Activated naive CD8-positive, alpha-beta T cell (primary cell): ENCODE measurements around the gene CLIP1.
"Not testable (repeated sequence)": the region's sequence is repeated elsewhere in the genome, so short reads cannot be mapped to it uniquely, and the experiment has no call there.

Experiments used
- H3K27ac Mint-ChIP-seq: one replicate; pipeline ENCODE4 v1.8.0; 2021; ENCODE audit warnings: mixed read lengths
- H3K27me3 Mint-ChIP-seq: one replicate; pipeline ENCODE4 v1.8.0; 2021; ENCODE audit warnings: mixed read lengths
- H3K36me3 Mint-ChIP-seq: one replicate; pipeline ENCODE4 v1.8.0; 2021; ENCODE audit warnings: mixed read lengths
- H3K4me1 Mint-ChIP-seq: one replicate; pipeline ENCODE4 v1.8.0; 2021; ENCODE audit warnings: low read depth, mixed read lengths
- H3K4me3 Mint-ChIP-seq: one replicate; pipeline ENCODE4 v1.8.0; 2021; ENCODE audit warnings: mild to moderate bottlenecking, mixed read lengths
- H3K9me3 Mint-ChIP-seq: one replicate; pipeline ENCODE4 v1.8.0; 2021; ENCODE audit warnings: low read depth, mixed read lengths

The CLIP1 gene

GRCh38 chr12:122421821-122422729 is at the start of gene CLIP1:
Gene CLIP1 (minus strand): TSS chr12:122422669. CDS start chr12:122380452, 42,217 bp downstream.
- peak within 1 kb of the TSS; percentile 88 for H3K27ac Mint-ChIP-seq
- H3K27me3 Mint-ChIP-seq = no peaks in the 10 kb centered on the region
- H3K4me1 Mint-ChIP-seq = peaks cover 30% of the 10 kb centered on the region
- H3K4me3 Mint-ChIP-seq = peak within 1 kb of the TSS; percentile 92
- H3K9me3 Mint-ChIP-seq = no peaks in the 10 kb centered on the region
- H3K36me3 Mint-ChIP-seq = peaks cover 3% of the 10 kb centered on the region

GRCh38 chr12:122471324-122472226 is 49.1 kb upstream of the CLIP1 start:
- H3K27ac Mint-ChIP-seq = no peak overlapping the region
- no peaks in the 10 kb centered on the region for H3K9me3 Mint-ChIP-seq
- peaks cover 20% of the 10 kb centered on the region for H3K4me1 Mint-ChIP-seq
- H3K36me3 Mint-ChIP-seq = peaks cover 7% of the 10 kb centered on the region
- no peaks in the 10 kb centered on the region for H3K27me3 Mint-ChIP-seq
- H3K4me3 Mint-ChIP-seq = no peak overlapping the region

GRCh38 chr12:122470576-122470975 is 48.1 kb upstream of the CLIP1 start:
- not testable (repeated sequence) for H3K27me3 Mint-ChIP-seq, H3K36me3 Mint-ChIP-seq, H3K4me3 Mint-ChIP-seq, H3K9me3 Mint-ChIP-seq, H3K27ac Mint-ChIP-seq
- peaks cover 18% of the 10 kb centered on the region for H3K4me1 Mint-ChIP-seq

DNA sequence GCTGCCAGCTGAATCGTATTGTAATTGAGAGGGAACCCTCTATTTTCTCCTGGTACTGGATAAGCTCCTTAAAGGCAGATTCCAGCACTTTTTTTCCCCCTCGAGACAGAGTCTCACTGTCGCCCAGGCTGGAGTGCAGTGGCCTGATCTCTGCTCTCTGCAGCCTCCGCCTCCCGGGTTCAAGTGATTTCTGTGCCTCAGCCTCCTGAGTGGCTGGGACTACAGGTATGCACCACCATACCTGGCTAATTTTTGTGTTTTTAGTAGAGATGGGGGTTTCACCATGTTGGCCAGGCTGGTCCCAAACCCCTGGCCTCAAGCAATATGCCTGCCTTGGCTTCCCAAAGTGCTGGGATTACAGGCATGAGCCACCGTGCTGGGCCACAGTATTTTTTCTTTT is 47.4 kb upstream of the CLIP1 start:
- not testable (repeated sequence) for H3K27ac Mint-ChIP-seq, H3K27me3 Mint-ChIP-seq, H3K9me3 Mint-ChIP-seq, H3K4me3 Mint-ChIP-seq, H3K36me3 Mint-ChIP-seq
- peaks cover 16% of the 10 kb centered on the region for H3K4me1 Mint-ChIP-seq

- H3K27ac Mint-ChIP-seq = no peak overlapping the region
- no peak overlapping the region for H3K4me3 Mint-ChIP-seq
- H3K4me1 Mint-ChIP-seq = peaks cover 7% of the 10 kb centered on the region
- no peaks in the 10 kb centered on the region for H3K27me3 Mint-ChIP-seq
- H3K9me3 Mint-ChIP-seq = no peaks in the 10 kb centered on the region
- H3K36me3 Mint-ChIP-seq = no peaks in the 10 kb centered on the region
Observed at GRCh38 chr12:122467983-122468382, 45.5 kb upstream of the CLIP1 start.

- not testable (repeated sequence) for H3K27ac Mint-ChIP-seq, H3K4me1 Mint-ChIP-seq, H3K27me3 Mint-ChIP-seq, H3K36me3 Mint-ChIP-seq, H3K4me3 Mint-ChIP-seq, H3K9me3 Mint-ChIP-seq
Observed at GRCh38 chr12:122464317-122465042, 42.0 kb upstream of the CLIP1 start.

DNA sequence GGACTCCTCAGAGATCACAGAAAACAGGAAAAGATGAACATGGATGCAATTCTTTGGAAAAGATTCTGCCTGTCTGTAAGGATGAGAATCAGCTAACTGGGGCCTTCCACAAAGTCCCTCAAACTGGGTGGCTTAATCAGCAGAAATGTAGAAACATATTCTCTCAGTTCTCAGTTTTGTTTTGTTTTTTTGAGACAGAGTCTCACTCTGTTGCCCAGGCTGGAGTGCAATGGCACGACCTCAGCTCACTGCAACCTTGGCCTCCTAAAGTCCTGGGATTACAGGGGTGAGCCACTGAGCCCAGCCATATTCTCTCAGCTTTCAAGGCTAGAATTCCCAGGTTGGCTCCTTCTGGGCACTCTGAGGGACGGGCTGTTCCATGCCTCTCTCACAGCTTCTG is 38.2 kb upstream of the CLIP1 start:
- Mint-ChIP-seq H3K27ac (no peak overlapping the region), H3K36me3 (no peaks in the 10 kb centered on the region), H3K9me3 (no peaks in the 10 kb centered on the region), H3K27me3 (no peaks in the 10 kb centered on the region), H3K4me1 (no peaks in the 10 kb centered on the region), H3K4me3 (no peak overlapping the region)

DNA sequence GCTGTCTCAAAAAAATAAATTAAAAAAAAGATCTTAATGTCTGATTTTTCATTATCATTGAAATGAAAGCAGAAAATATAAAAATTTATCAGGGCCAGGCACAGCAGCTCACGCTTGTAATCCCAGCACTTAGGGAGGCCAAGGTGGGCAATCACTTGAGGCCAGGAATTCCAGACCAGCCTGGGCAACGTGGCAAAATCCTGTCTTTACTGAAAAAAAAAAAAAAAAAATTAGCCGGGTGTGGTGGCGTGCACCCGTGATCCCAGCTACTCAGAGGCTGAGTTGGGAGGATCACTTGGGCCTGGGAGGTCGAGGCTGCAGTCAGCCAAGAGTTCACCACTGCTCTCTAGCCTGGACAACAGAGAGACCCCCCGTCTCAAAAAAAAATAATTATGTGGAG is 37.6 kb upstream of the CLIP1 start:
- Mint-ChIP-seq H3K4me3 (no peak overlapping the region), H3K9me3 (no peaks in the 10 kb centered on the region), H3K36me3 (no peaks in the 10 kb centered on the region), H3K4me1 (no peaks in the 10 kb centered on the region), H3K27me3 (no peaks in the 10 kb centered on the region), H3K27ac (no peak overlapping the region)

- H3K27ac Mint-ChIP-seq = no peak overlapping the region
- no peaks in the 10 kb centered on the region for H3K27me3 Mint-ChIP-seq
- no peak overlapping the region for H3K4me3 Mint-ChIP-seq
- H3K36me3 Mint-ChIP-seq = no peaks in the 10 kb centered on the region
- no peaks in the 10 kb centered on the region for H3K9me3 Mint-ChIP-seq
- peaks cover 3% of the 10 kb centered on the region for H3K4me1 Mint-ChIP-seq
Observed at GRCh38 chr12:122459211-122459610, 36.7 kb upstream of the CLIP1 start.

DNA sequence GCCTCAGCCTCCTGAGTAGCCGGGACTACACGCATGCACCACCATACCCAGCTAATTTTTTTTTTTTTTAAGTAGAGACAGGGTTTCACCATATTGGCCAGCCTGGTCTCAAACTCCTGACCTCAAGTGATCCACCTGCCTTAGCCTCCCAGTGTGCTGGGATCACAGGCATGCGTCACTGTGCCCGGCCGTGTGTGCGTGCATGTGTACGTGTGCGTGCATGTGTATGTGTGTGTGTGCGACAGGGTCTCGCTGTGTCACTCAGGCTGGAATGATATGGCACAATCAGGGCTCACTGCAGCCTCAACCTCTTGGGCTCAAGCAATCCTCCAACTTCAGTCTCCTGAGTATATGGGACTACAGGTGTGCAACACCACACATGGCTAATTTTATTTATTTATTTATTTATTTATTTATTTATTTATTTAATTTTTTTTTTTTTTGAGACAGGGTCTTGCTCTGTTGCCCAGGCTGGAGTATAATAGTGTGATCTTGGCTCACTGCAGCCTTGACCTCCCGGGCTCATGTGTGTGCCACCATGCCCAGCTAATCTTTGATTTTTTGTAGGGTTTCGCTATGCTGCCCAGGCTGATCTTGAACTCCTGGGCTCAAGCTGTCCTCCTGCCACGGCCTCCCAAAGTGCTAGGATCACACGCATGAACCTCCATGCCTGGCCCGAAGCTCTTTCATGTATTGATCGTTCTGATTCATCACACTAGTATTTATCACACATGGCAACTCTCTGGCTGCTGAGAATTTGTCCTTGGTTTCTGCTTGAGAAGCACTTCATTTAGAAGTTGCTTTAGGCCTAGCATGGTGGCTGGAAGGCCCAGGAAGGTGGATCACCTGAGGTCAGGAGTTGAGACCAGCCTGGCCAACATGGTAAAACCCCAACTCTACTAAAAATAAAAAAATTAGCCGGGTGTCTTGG is 35.9 kb upstream of the CLIP1 start:
- Mint-ChIP-seq H3K4me1 (peaks cover 12% of the 10 kb centered on the region), H3K27ac (no peak overlapping the region), H3K4me3 (no peak overlapping the region)

DNA sequence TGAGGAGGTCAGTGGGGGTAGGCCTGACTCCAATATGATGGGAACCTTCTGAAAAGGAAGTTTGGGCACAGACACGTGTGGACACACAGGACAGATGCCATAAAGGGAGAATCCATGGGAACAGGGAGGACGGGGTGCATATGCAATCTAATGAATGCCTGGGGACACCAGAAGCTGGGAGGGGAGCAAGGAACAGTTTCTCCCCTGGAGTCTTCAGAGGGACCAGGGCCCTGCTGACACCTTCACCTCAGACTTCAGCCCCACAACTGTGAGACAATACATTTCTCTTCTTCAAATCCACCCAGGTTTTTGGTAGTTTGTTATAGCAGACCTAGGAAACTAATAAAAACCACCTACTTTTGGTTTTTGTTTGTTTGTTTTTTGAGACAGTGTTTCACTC is 35.2 kb upstream of the CLIP1 start:
- Mint-ChIP-seq H3K27ac (no peak overlapping the region), H3K4me1 (peaks cover 19% of the 10 kb centered on the region), H3K36me3 (no peaks in the 10 kb centered on the region), H3K27me3 (no peaks in the 10 kb centered on the region), H3K4me3 (no peak overlapping the region), H3K9me3 (no peaks in the 10 kb centered on the region)

More for the DNA sequence above, 35.9 kb upstream of the CLIP1 start:
- Mint-ChIP-seq H3K27me3 (no peaks in the 10 kb centered on the region), H3K36me3 (no peaks in the 10 kb centered on the region), H3K9me3 (no peaks in the 10 kb centered on the region)

- Mint-ChIP-seq H3K9me3 (no peaks in the 10 kb centered on the region), H3K4me3 (no peak overlapping the region), H3K27me3 (no peaks in the 10 kb centered on the region), H3K27ac (no peak overlapping the region), H3K4me1 (peaks cover 26% of the 10 kb centered on the region), H3K36me3 (no peaks in the 10 kb centered on the region)
Observed at GRCh38 chr12:122454739-122455138, 32.3 kb upstream of the CLIP1 start.

GRCh38 chr12:122454250-122454721 is 31.8 kb upstream of the CLIP1 start:
- Mint-ChIP-seq H3K4me1 (peaks cover 26% of the 10 kb centered on the region), H3K4me3 (no peak overlapping the region), H3K27me3 (no peaks in the 10 kb centered on the region), H3K27ac (peak overlapping the region; percentile 92), H3K36me3 (no peaks in the 10 kb centered on the region), H3K9me3 (no peaks in the 10 kb centered on the region)
